ENCODE data around the gene RAB27A.
"Not testable (repeated sequence)": the region's sequence is repeated elsewhere in the genome, so short reads cannot be mapped to it uniquely, and the experiment has no call there.

RAB27A gene

GRCh38 chr15:55289746-55290527 lies at the start of gene RAB27A:
Gene RAB27A, minus strand, starts transcription at chr15:55289813. Its CDS starts 54,879 bp downstream, at chr15:55234934.
- peak; percentile 92 for DNase-seq

GRCh38 chr15:55337160-55337559 lies 47.5 kb upstream of the RAB27A start:
- no peak for DNase-seq

DNA sequence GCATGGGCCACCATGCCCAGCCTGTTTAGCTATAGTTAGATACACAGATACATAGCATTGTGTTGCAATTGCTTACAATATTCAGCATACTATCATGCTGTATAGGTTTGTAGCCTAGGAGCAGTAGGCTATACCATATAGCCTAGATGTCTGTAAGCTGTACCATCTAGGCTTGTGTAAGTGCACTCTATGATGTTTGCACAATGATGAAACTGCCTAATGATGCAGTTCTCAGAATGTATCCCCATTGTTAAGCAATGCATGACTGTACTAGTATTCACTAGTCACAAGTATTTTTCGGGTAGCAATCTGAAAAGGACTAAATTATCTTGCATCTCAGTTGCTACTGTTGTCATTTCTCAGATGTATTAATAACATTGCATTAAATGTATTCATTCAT lies 45.4 kb upstream of the RAB27A start:
- no peak for DNase-seq

DNA sequence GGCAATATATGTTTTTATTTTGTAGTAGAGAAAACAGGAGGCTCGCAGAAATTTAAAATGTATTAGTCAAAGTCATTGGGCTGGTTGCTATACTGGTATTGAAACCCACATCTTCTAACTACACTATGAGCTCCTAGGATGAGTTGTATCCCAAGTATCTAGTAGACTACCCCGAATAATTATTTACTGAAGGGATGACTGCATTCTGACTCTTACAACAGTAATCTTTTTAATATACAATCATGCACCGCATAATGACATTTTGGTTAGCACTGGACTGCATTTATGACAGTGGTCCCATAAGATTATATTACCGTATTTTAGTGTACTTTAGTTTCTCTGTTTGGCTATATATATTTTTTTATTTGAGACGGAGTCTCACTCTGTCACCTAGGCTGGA lies 44.8 kb upstream of the RAB27A start:
- DNase-seq = no peak

- no peak for DNase-seq
Observed at GRCh38 chr15:55327387-55327786, 37.8 kb upstream of the RAB27A start.

DNA sequence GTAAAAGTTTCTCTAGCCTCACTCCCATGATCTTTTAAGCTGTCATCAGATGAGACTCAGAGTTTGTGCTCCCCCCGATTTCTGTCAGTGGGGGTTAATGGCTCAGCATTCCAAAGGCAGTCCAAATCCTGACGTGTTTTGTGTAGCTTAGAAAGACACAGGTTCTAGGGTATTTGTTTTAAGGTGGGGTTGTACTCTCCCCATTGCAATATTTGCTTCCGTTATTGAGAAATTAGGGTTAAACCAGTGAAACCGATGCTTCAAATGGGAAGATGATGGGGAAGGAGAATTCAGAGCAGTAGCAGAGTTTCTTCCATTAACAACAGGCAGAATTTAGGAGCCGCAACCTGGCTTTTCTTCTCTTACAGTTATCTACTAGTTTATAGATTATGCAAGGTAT lies 32.9 kb upstream of the RAB27A start:
- DNase-seq = no peak

GRCh38 chr15:55320963-55321362 lies 31.4 kb upstream of the RAB27A start:
- DNase-seq = no peak

DNA sequence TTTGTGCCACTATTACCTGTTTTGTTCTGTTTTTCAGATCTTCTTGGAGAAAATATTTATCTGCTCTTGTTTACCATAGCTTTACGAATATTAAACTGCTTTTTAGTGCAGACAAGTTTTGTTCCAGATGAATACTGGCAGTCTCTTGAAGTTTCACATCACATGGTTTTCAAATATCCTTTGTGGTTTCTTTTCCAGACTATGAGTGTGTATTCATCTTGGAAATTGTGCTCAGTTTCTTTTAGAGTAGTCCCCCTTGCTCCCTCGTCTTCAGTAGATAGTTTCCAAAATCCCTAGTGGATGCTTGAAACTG lies 30.6 kb upstream of the RAB27A start:
- DNase-seq = no peak

GRCh38 chr15:55319537-55320237 lies 30.1 kb upstream of the RAB27A start:
- DNase-seq = no peak

DNA sequence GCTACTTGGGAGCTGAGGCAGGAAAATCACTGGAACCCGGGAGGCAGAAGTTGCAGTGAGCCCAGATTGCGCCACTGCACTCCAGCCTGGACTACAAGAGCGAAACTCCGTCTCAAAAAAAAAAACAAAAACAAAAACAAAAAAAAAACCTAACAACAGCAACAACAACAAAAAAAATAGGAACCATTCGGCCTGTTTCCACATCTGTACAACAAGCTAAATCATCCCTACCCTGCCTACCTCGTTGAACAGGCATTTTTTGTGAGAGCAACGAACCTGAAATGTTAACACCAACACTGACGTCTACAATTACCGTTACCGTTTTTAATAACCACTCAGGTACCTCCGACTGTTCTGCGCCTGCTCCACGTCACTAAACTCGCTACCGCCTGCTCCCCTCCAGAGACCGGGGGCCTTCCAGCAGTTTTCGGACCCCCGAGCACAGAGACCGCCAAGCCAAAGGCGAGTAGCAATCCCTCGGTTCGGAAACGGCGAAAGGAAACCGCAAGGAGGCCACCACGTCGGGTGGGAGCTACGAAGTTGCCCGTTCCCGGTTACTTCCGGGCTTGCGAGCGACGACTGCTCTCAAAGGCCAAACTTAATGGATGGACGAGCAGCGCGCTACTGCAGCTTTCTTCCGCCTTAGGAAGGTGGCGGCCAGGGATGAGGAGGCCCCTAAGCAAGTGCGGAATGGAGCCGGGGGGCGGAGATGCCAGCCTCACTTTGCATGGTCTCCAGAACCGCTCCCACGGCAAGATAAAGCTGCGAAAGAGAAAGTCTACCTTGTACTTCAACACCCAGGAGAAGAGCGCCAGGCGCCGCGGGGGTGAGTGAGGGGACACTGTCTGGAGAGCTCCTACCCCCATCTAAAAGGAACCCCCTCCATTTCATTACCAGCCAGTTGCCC lies 29.2 kb upstream of the RAB27A start, which contains the start of the genes PIGB and PIGBOS1:
TSS of gene PIGB (plus strand) at position 635 of the 907 bp plus-strand sequence. CDS start at position 664, 29 bp downstream.
TSS of gene PIGBOS1 (minus strand) at position 536 of the 907 bp plus-strand sequence. CDS start 1,331 bp downstream, outside the sequence.
- DNase-seq = peak; percentile 90

- not testable (repeated sequence) for DNase-seq
Observed at GRCh38 chr15:55302801-55303200, 13.2 kb upstream of the RAB27A start.

DNA sequence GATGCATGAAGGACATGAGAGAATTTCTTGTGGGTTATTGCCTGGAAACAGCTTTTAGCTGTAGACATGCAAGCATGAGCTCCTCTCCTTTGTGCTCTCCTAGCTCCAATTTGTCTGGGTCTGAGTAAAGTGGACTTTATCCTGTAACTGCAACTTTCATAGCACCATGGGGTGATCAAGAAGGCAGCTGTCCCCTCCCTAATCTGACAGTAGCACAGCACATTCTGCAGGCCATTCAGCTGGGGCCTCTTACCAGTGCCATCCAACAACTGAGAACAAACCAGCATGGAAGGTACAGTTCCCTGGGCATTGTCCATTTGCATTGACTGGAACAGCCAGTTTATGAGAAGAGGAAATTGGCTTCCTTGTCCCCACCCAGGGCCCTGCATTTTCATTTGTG lies 7.7 kb upstream of the RAB27A start:
- DNase-seq = no peak

DNA sequence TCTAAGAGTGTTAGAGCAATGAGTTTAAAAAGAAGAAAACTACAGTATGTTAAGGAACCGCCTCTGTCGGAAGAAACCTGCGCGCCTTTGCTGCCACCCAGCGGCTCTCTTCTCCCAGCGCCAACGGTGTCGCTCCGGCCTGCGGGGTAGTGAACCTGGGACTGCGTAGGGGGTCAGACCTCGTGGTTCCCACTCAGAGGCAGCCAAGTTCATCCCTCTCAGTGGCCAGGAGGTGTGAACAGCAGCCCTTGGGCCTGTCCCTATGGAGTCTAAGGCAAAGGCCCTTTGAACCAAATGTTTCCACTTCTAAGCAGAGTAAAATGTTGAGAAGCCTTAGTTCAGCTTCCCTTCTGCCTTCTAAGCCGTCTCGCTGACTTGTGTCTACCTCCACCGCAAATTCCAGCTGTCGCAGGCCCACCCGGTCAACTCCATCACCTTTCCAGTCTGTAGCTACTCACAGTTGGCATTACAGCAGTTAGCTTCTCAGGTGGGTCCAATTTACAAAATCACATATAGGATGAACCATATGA lies 980 bp upstream of the RAB27A start:
- peak; percentile 94 for DNase-seq

DNA sequence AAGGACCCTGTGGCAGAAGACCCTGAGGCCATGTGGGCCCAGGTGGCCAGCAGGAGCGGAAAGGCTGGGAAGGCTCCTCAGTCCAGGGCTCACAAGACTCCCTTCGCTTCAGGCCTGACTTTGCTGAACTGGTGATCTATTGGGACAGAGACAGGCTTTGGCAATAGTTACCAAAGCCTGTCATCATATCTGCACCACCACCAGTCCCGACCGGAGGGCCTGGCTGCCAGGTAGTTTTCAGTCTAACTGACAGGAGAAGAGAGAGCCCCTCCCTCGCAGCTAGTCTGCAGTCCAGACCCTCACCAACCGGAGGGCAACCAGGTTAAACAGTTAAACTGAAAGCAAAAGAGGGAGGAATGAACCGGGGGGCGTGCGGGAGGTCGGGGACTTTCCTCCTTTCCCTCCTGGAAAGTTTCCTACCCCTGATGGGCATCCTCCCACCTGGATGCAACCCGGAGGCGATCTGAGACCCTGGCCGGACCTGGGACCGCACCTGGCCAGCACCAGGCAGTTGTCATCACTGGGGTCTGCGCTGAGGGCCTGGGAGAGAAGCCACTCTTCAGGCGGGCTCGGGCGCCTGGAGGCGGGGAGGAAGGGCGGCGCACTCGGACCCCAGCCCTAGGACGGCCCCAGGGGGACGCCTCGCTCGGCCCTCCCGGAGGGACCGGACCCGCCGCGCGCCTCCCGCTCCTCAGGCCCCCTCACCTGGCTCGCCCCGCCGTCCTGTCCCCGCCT lies 435 bp downstream of the RAB27A start:
- DNase-seq = peak; percentile 77

- DNase-seq = no peak
Observed at GRCh38 chr15:55288006-55288717, 1.5 kb downstream of the RAB27A start.

- DNase-seq = not testable (repeated sequence)
Observed at GRCh38 chr15:55286442-55287189, 3.0 kb downstream of the RAB27A start.

DNA sequence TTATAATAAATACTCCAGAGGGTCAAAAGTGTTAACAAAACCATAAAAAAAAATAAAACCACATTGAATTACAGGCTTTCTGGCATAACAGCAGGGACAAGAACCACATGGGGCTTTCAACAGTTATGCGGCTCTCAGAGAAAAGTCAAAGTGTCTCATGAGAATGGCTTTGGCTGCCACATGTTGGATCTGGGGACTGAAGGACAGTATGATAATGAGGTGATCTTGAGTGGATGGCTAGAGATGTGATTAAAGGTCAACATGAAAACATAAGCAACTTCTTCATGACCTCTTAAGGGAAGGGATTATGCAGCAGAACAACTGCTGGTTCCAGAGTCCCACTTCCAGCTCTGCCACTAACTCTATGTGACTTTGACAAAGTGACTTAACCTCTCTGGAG lies 5.2 kb downstream of the RAB27A start:
- DNase-seq = no peak

- DNase-seq = no peak
Observed at GRCh38 chr15:55283379-55284147, 6.0 kb downstream of the RAB27A start.

DNA sequence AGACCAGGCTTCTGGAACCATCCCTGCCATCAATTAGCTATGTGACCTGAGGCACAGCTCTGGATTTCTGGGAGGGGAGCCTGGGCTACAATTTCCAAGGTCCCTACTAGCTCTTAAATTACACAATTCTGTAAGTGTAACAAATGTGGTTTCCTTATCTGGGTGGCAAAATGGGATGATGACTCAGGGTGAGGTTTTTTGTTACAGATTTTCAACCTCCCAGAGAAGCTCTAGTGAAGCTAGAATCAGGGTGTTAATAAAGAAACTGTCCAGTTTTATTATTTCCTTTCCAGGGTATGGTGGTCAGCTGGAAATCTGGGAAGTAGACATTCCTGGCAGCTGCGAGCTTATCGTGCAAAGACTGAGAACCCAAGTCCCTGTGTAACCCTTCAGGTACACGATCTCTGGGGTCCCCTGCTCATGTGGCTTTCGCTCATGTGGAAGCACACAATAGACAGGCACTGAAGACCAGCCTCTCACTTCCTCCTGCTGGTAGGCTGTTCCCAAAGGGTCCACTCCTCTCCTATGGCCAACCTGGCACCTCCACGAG lies 7.3 kb downstream of the RAB27A start:
- DNase-seq = no peak
